Right renal pelvis (tissue), 4 donors: Measurements from ENCODE around the gene VPS13D. TPM values are rescaled to one million over a fixed set of nuclear protein-coding genes. Genes with fewer than 3 reads are reported as not detected.

Experiments used
- DNase-seq, 4 donors: peaks; one replicate each; pipeline ENCODE4 v3.0.0-alpha.2; 2013; ENCODE audit warnings: low read depth in 4 of 4, low spot score in 3 of 4, missing footprints in 1 of 4
- polyA plus RNA-seq, 4 donors: library from polyadenylated mRNA; unstranded; fragments of 120-200 nt; gene quantifications; one replicate each; pipeline ENCODE4 v1.2.1, GENCODE V29; 2013; ENCODE audit not compliant: insufficient read length in 4 of 4

The VPS13D gene
- polyA plus RNA-seq, 4 donors, result 24.2 to 27.8 (median 26.3) TPM

DNA sequence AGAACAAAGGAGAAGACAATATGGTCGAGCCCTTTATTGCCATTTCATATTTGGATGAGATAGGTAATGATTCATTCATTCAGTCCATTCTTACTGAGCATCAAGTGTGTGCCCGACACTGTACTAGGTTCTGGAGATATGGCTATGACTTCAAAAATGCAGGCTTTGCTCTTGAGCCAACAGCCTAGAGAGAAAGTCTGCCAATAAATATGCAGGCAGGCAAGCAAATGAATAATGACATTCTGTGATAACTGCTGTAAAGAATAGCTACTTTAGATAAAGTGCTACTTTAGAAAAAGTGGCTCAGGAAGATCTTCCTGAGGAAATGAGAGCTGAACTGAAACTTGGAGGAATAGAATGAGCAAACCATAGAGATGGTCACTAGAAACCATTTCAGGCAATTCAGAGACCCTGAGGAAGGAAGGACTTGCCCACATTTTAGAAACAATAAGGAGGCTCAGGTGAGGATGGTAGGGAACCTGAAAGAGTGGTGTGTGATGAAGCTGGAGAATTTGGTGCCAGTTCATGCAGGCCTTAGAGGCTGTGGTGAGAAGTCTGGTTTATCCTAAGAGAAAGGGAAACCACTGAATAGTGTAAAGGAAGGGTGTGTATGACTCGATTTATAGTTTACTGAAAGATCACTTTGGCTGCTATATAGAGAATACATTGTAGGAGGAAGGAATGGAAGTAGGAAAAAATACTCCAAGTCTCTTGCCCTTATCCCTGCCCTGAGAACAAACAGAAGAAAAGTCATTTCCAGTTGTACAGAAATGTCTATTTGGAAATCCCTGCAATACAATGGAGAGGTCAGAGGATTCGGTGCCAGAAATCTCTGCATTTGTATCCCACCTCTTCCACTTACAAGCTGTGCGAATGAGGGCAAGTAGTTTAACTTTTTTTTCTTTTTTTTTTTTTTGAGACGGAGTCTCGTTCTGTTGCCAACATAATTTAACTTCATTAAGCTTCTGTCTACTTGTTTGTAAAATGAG is 167.9 kb downstream of the VPS13D start:
- no peak for DNase-seq

DNA sequence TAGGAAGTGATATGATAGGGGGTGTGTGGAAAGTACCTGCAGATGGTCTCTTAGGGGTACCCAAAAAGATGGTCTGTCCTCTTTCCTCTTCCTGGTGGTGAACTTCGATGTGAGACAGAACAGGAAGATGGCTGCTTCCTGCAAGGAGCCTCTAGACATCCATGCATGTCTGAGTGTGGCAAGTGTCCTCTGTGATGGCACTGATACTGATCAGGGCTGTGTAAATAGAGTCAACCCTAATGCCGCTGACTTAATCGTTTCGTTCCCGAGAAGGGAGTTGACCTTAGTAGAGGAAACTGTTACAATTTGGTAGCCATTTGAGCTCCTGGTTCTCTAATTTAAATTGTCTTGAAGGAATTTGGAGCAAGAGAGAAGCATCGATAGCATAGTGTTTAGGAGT is 168.6 kb downstream of the VPS13D start:
- no peak for DNase-seq

DNA sequence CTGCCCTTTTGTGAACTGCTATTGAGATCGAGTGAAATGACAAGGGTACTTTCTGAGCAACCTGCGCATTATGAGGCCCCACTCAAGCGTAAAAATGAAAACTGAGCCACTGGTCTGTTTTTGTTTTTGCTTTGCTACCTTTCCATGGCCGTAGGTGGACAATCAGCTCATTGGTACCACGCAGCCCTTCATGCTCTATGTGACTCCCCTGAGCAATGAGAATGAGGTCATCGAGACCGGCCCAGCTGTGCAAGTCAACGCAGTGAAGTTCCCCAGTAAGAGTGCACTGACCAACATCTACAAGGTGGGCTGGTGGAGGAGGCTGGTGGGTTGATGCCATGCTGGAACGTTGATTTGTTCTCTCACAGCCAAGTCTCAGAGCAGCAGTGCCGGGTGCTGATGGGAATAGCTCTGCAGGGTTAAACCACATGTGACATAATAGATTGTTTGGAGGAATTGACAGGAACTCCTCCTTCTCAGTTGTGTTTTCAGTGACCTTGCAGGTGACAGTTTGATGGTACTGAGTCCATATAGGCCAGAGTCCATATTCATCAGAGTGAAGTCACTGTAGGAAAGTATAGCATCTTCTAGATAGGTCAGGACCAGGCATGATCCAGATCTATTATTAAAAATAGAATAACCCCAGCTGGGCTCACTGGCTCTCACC is 170.3 kb downstream of the VPS13D start:
- DNase-seq, result no peak

DNA sequence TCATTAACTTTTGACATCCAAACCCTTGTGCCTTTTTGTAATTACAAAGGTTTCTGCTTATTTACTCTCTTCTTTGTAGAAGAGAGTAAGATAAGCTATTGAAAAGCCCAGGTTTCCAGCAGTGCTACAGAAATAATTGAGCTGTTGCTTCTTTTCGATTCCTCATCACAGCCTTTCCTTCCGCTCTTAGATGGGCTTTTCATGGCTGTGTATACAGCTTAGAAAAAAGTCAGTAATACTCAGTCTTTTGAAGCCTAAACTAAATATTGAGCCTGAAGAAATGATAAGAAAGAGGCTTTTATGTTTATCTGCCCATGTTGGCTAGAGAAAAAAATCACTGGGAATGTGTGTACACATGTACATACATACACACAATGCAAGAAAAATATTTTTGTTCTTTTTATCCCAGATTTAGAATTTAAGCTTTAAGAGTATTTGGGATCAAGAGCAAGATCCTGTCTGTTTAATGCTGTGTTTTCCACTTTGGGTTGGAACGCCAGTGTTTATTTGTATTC is 172.4 kb downstream of the VPS13D start:
- no peak for DNase-seq

DNA sequence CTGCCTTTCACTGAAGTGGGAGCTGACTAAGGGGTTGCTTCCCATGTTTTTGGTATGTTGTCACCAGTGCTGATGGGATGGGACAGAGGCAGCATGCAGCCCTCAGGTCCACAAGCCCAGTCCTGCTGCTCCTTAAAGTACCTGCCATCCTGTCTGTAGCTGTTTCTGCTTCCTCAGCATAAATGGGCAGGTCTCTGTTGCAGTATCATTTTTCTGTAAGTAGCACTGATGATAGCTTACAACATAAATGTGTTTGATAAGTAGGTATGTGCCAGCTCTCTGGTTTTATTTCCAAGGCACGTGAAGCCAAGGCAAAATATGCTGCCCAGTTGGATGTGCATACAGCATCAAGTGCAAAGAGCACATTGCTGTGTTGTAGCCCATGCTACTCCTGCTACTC is 173.0 kb downstream of the VPS13D start:
- no peak for DNase-seq

DNA sequence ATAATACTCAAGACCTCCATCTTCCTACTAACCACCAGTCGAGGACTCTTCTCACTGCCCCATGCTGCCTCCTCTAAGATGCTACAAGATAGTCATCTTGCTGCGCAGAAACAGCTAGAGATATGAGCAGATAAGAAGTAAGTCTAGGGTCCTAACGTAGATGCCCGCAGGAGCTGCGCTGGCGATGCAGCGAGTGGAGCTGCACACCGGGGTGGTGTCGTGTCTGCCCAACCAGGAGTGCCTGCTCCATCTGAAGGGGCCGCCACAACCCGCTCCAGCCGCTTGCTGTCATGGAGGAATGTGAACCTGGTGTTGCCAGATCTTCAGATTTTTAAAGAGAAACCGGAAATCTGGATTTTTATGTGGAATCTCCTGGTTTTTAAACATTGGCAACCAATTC is 175.1 kb downstream of the VPS13D start:
- DNase-seq, result no peak

DNA sequence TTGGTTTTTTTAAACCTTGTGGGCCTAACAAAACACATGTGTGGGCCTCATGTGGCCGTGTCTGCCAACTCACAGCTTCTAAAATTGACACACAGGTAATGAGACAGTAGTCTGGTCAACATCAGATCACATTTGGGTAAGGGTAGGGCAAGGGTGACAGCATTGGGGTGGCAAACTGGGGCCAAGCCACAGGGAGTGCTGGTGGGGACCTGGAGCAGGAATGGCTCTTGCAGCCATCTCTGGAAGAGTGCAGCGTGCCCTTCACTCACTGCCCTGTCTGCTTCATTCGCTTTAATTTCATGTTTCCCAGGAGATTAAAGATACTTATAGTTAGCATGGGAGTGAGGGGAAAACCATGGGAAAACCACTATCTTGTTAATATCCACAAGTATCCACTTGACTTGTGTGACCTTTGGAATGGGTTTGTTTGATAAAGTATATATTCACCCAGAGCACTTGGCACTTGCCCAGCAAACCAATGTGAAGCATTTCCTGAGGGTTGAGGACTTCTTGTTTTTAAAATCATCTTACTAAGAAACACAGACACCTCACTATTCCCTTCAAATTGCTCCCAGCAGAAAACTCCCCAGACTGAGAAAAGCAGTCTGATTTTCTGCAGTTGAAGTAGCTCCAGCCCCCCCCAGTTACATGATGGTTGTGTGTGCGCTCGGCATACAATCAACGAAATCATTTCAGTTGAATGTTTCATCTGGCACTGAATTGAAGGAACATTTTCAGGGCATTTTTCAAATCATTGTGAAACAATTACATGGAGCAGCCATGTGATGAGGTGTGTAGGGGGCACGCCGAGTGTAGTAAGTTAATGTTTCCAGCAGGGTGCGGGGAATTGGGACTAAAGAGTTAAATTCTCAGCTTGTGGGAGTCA is 175.7 kb downstream of the VPS13D start:
- DNase-seq, result no peak

DNA sequence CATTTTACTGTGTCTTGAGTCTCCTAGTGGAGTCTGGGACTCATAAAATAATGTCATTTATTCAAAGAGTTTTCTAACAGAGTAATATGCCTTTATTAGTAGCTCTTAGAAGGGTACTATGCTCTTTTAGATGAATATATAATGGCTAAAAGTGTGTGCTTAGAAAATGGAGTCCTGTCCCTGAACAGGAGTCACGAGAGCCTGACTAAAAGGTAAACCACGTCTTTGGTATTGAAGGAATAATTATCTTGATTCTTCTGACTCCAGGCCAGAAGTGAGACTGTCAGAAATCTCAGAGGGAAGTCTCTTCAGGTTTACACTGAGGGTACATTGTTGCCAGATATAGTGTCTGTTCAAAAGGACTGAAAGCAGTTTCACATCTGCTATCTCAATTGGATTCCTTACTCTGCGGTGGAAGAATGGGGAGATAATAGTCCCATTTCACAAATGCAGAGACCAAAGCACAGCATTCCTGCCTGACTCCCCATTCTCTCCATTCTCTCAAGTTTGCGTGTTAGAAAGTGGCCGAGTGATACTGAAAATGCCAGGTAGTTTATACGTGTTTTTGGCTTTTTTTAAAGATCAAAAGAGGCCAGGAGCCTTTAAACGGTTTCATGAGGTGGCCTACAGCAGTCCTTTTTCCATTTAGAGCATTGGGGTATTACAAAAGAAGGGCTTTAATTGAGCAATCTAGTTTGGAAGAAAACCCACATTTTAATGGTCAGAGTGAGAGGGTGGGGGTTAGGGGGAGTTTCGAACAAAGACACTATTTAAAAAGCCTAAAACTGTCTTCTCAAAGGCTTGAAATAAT is 176.6 kb downstream of the VPS13D start:
- no peak for DNase-seq

DNA sequence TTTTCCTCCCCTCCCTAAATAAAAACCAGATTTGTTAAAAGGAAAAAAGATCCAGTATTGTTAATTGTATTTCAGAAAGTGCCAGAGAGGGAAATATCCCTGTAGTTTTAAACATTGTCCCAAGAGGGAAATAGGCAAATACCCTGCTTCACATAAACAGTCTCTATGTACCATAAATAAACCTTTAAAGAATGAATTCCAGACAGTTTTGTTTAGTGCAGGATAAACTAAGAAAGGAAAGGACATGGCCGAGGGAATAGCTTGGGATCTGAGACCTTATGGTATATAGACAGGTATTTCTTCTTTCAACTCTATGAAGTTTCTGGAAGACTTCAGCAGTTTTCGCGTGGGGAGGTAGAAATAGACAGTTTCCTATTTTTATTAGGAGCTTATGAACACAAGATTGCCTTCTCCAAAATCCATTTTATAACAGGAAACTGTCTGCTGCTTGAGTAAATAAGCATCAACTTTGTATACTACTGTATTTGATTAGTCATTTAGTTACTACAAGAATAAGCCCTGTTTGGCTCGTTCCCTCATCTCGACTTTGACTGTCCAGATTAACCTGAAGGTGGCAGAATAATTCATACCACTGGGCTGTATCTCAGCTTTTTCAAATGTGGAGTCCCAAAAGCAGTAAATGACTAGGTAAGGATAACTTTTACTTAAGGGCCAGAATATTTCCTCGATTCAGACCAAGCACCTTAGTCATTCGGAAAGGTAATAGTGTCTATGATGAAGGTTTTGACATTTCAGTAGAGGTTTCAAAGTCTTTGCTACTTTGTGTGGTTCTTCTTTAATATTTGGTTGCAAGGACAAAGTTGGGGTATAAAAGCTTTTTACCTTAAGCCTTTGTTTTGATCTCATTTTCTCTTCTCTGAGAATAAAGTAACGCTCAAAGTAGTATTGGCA is 177.5 kb downstream of the VPS13D start:
- DNase-seq, result no peak

DNA sequence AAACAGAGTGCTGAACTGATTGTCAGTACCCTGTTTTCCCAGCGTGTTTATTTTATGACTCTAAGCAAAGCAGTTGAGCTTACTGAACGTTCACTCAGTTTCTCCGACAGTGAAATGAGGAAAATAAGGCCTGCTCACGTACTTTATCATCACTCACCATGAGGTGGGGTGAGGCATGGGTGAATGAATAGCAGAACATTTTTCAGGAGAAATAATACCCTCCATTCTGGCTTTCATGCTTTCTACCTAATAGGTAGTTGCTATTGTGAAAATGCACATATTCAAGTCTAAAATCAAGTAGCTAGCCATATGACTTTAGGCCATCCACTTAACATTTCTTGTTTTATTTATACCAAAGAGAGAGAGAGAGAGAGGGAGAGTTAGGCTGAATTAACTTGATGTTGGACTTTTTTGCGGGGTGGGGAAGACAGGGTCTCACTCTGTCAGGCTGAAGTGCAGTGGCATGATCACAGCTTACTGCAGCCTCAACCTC is 178.2 kb downstream of the VPS13D start:
- DNase-seq, result no peak

DNA sequence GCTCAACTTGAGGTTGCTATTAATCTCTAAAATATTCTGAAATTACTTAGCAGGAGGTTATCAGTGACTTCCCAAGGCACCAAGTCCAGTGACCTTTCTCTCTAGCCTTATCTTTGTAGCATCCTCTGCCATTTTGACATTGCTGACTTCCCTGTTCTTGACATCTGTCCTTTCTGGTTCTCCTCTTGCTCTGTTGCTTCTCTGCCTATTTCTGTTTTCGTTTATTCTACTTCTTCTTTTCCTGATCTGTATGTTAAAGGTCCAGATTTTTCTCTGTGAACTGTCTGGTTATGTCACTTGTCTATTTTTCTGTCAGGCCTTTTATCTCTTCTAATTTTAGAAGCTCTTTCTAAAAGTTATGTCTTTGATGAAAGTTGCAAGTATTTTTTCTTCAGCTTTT is 178.8 kb downstream of the VPS13D start:
- no peak for DNase-seq

DNA sequence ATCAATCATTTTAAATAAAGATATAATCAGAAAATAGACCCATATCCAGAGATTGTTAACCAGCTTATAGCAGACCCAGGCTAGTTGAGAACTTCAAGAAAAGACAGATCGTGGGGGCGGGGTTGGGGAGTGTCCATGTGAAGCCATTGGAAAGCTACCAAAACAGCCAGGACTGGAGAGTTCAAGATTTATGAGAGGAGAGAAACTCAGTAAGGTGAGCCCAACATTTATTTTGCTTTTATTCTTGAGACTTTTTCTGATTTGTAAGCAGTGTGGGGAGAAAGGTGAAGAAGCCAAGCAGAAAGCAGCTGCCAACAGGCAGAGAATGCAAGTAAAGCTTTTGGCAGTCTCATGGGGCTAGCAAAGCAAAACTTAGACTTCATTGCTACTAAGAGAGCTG is 179.9 kb downstream of the VPS13D start:
- peak in 2 of 4 donors; percentile 75 to 78 for DNase-seq

DNA sequence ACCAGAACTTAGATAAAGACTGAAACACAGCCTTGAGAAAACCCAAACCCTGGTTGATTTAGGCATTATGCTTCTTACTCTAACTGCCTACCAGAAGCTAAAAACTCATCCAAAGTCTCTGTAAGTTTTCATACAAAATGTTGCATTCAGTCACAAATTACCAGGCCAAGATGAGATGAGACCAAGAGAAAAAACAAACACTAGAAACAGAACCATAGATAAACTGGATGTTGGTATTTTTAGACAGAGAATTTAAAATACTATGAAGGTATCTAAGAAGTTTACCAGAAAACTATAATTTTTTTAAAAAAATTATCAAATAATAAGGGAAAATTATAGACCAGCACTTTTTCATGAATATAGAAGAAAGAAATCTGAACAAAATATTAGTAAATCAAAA is 180.5 kb downstream of the VPS13D start:
- no peak for DNase-seq

DNA sequence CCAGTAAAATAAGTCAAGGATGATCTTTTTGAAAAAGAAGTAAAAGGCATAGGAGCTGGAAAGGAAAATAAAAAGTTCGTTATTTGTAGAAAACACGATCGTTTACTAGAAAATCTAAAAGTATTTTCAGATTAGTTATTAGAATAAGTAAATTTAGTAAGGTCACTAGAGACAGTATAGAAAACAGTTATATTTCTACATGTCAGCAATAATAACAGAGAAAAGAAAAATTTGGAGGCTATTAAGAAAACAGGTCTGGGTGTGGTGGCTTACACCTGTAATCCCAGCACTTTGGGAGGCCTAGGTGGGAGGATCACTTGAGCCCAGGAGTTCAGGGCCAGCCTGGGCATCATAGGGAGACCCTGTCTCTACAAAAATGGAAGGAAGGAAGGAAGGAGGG is 181.3 kb downstream of the VPS13D start:
- no peak for DNase-seq

DNA sequence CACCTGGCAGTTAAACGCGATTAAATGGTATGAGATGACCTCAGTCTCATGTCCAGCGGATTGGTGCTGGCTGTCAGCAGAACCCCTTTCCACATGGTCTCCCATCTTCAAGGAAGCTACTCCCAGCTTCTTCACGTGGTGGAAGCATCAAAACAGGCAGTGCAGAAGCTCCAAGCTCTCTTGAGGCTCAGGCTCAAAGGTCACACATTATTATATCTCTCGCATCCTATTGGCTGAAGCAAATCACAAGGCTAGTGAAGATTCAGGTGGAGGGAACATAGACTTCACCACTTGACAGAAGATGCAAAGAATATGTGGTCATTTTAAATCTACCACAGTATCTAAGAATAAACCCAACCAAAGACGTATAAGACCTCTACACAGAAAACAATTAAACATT is 181.9 kb downstream of the VPS13D start:
- no peak for DNase-seq

DNA sequence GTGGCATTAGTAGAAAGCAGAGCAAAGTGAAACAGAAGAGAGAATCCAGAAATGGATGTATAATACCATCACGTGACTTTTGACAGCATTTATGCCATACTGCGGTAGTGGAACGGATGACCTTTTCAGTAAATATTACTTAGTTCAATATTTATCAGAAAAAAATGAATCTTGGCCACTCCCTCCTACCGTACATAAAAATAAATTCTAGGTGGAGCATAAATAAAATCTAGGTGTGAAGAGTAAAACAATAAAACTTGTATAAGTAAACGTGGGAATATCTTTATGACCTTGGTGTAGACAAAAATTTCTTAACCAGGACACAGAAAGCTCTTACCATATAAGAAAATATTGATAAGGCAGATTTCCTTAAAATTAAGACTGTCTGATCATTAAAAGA is 182.6 kb downstream of the VPS13D start:
- DNase-seq, result no peak

DNA sequence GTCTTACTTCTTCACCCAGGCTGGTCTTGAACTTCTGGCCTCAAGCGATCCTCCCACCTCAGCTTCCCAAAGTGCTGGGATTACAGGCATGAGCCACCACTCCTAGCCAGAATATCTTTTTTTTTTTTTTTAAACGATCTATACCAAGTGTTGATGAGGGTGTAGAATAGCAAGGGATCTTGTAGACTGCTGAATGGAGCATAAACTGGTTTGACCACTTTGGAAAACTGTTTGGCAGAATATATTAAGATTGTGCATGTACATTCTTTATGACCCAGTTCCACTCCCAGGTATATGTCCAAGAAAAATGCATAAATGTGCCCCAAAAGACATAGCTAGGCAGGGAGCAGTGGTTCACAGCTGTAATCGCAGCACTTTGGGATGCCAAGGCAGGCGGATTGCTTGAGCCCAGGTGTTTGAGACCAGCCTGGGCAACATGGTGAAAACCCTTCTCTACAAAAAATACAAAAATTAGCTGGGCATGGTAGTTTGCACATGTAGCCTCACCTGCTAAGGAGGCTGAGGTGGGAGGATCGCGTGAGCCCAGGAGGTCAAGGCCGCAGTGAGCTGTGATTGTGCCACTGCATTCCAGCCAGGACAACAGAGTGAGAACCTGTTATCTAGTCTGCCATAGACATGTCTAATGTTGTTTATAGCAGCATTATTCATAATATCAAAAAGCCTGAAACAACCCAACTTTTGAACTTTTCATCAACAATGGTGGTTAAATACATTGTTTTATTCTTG is 184.0 kb downstream of the VPS13D start:
- no peak for DNase-seq

DNA sequence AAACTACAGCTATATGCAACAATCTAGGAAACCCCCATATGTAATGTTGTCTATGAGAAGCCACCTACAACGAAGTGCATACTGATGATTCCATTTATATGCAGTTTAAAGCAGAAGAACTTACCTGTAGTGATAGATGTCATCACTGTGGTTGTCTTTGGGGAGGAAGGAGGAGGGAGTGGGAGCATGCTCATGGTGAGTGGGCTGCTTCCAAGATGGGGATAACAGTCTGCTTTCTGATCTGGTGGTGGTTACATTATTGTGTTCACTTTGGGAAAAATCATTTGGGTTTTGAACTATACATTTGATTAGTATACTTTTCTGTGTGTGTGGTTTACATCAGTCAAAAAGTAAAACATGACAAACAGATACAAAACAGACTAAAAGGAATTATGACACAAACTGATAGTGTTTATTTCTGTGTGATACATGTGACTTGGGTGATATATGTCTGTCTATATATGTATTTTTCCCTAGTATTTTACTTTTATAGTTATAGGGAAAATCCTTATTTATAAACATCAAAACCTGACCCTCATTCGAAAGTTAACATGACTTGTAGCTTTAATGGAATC is 184.7 kb downstream of the VPS13D start:
- no peak for DNase-seq
